HepG2 (cell line): ENCODE results near the gene ZNF530. TPM values are rescaled to one million over a fixed set of nuclear protein-coding genes. Genes with fewer than 3 reads are reported as not detected.
A peak's percentile ranks its signal among the peaks of the same experiment; 100 is the strongest.

ENCODE experiments used
- ATAC-seq: fragments of 200-7000 bp; cut with Tn5 transposase; 3 replicates; pipeline ENCODE4 v1.9.1; 2020; ENCODE audit warnings: mild to moderate bottlenecking, moderate library complexity
- BruUV-seq: library from RNA; stranded (reverse); fragments of 400-500 nt; replicated peaks from 2 replicates; lab custom pipeline; 2021; lab: Mats Ljungman, UMichigan
- CTCF ChIA-PET: fragments of 300-600 bp; formaldehyde crosslinking; extraction: SDS; loops from one replicate; lab custom pipeline; 2021; ENCODE audit warnings: low total read pairs, inconsistent platforms, low intra/inter-chr PET ratio; lab: Yijun Ruan, JAX
- POLR2A ChIA-PET: fragments of 350-600 bp; sonication (Branson Sonifier 250); formaldehyde crosslinking; loops from one replicate; lab custom pipeline; 2020; ENCODE audit warnings: antibody characterized with exemption, inconsistent platforms; lab: Yijun Ruan, JAX
- DNase-seq: peaks from one replicate; pipeline ENCODE4 v3.0.0-alpha.2; 2015; ENCODE audit warnings: low spot score
- FAIRE-seq: peaks from 3 replicates; lab custom pipeline; 2011; peaks lifted over from hg19 to GRCh38; lab: Jason Lieb, UNC
- H2AFZ ChIP-seq: one replicate; pipeline ENCODE4 v1.6.1; 2011; ENCODE audit warnings: low read length, inconsistent platforms
- H3K27ac ChIP-seq: fragments of 300-600 bp; 3 replicates; pipeline ENCODE4 v1.8.0; 2011; ENCODE audit warnings: mixed run types, mild to moderate bottlenecking, mixed read lengths, low read length, inconsistent platforms; ENCODE audit not compliant: insufficient read depth; ENCODE audit errors: extremely low read length
- H3K27me3 ChIP-seq, 2 experiments: fragments of 200-600 bp in 1 of 2; 2 replicates in 1 of 2; 3 replicates in 1 of 2; pipeline versions ENCODE4 v1.6.0 to v1.8.0; 2011; ENCODE audit warnings: low read length in 2 of 2, mild to moderate bottlenecking in 2 of 2, moderate library complexity in 2 of 2, inconsistent platforms in 1 of 2; ENCODE audit not compliant: insufficient read depth in 2 of 2, control insufficient read depth in 1 of 2
- H3K36me3 ChIP-seq, 2 experiments: fragments of 200-600 bp in 1 of 2; replicated peaks in 1 of 2; 2 replicates in 1 of 2; 3 replicates in 1 of 2; pipeline versions ENCODE4 v1.5.1 to v1.8.0; 2011; ENCODE audit warnings: low read length in 2 of 2, inconsistent platforms in 1 of 2; ENCODE audit not compliant: insufficient read depth in 2 of 2, control insufficient read depth in 1 of 2
- H3K4me1 ChIP-seq: 2 replicates; pipeline ENCODE4 v1.5.1; 2012; ENCODE audit warnings: low read length, inconsistent platforms; ENCODE audit not compliant: insufficient read depth
- H3K4me2 ChIP-seq: 2 replicates; pipeline ENCODE4 v1.6.0; 2011; ENCODE audit warnings: low read depth, low read length, inconsistent platforms
- H3K4me3 ChIP-seq, 3 experiments: fragments of 200-600 bp in 1 of 3; sonication (generic), shearing (Covaris generic) in 1 of 3; replicated peaks in 1 of 3; 2 replicates each; pipeline ENCODE4 v1.5.1; 2011 to 2016; ENCODE audit warnings: low read length in 3 of 3, inconsistent platforms in 2 of 3, low read depth in 2 of 3, mild to moderate bottlenecking in 2 of 3, control low read depth in 1 of 3, mixed read lengths in 1 of 3; ENCODE audit not compliant: insufficient read depth in 1 of 3
- H3K79me2 ChIP-seq: one replicate; pipeline ENCODE4 v1.6.1; 2011; ENCODE audit warnings: low read length, inconsistent platforms; ENCODE audit not compliant: insufficient read depth
- H3K9ac ChIP-seq: 2 replicates; pipeline ENCODE4 v1.6.0; 2011; ENCODE audit warnings: mild to moderate bottlenecking, low read depth, low read length, inconsistent platforms; ENCODE audit not compliant: insufficient read depth
- H3K9me3 ChIP-seq: 2 replicates; pipeline ENCODE4 v1.5.1; 2012; ENCODE audit warnings: mild to moderate bottlenecking, low read length
- H4K20me1 ChIP-seq: 2 replicates; pipeline ENCODE4 v1.6.0; 2011; ENCODE audit warnings: inconsistent platforms, mild to moderate bottlenecking, low read length, moderate library complexity; ENCODE audit not compliant: insufficient read depth
- FOXJ3 ChIP-seq: sonication (generic); formaldehyde crosslinking; IDR thresholded peaks from 2 replicates; pipeline ENCODE4 v1.4.0; 2020; ENCODE audit warnings: missing genetic modification reagents, mild to moderate bottlenecking, borderline replicate concordance
- HNRNPUL1 ChIP-seq: fragments of 200-400 bp; formaldehyde crosslinking; IDR thresholded peaks from 2 replicates; pipeline ENCODE4 v1.6.1; 2017; ENCODE audit warnings: low read depth, mild to moderate bottlenecking, low read length, moderate library complexity
- HOXA5 ChIP-seq: sonication (generic); formaldehyde crosslinking; IDR thresholded peaks from 2 replicates; pipeline ENCODE4 v1.4.0; 2020; ENCODE audit warnings: missing genetic modification reagents
- MED13 ChIP-seq: sonication (generic); formaldehyde crosslinking; IDR thresholded peaks from 2 replicates; pipeline ENCODE4 v1.5.0; 2020; ENCODE audit warnings: missing genetic modification reagents
- PAWR ChIP-seq: sonication (generic); formaldehyde crosslinking; IDR thresholded peaks from 2 replicates; pipeline ENCODE4 v1.4.0; 2020; ENCODE audit warnings: missing genetic modification reagents, mild to moderate bottlenecking, borderline replicate concordance
- POLR2A ChIP-seq, 2 experiments: IDR thresholded peaks; 2 replicates each; pipeline ENCODE4 v1.6.1; 2011; ENCODE audit warnings: low read depth in 2 of 2, low read length in 2 of 2, mild to moderate bottlenecking in 1 of 2, moderate library complexity in 1 of 2; ENCODE audit not compliant: insufficient read depth in 1 of 2
- RAD21 ChIP-seq: fragments of 450-650 bp; formaldehyde crosslinking; IDR thresholded peaks from 2 replicates; pipeline ENCODE4 v1.5.0; 2020; ENCODE audit warnings: mild to moderate bottlenecking
- SMAD9 ChIP-seq: sonication (generic); formaldehyde crosslinking; IDR thresholded peaks from 2 replicates; pipeline ENCODE4 v1.5.1; 2020; ENCODE audit warnings: mild to moderate bottlenecking, missing genetic modification reagents
- ZBTB7B ChIP-seq: sonication (generic); formaldehyde crosslinking; IDR thresholded peaks from 2 replicates; pipeline ENCODE4 v1.4.0; 2020; ENCODE audit warnings: missing genetic modification reagents
- ZNF230 ChIP-seq: sonication (generic); formaldehyde crosslinking; IDR thresholded peaks from 2 replicates; pipeline ENCODE4 v1.4.0; 2020; ENCODE audit warnings: mild to moderate bottlenecking, missing genetic modification reagents
- ZNF274 ChIP-seq: sonication (generic); formaldehyde crosslinking; IDR thresholded peaks from 2 replicates; pipeline ENCODE4 v1.5.1; 2020; ENCODE audit warnings: mild to moderate bottlenecking, missing genetic modification reagents
- ZNF280D ChIP-seq: sonication (generic); formaldehyde crosslinking; IDR thresholded peaks from 2 replicates; pipeline ENCODE4 v1.5.1; 2020; ENCODE audit warnings: mild to moderate bottlenecking, missing genetic modification reagents
- ZNF543 ChIP-seq: sonication (generic); formaldehyde crosslinking; IDR thresholded peaks from 2 replicates; pipeline ENCODE4 v1.4.0; 2020; ENCODE audit warnings: mild to moderate bottlenecking, missing genetic modification reagents
- ZNF7 ChIP-seq: IDR thresholded peaks from 2 replicates; pipeline ENCODE4 v1.6.1; 2016; ENCODE audit warnings: missing biosample characterization, missing genetic modification reagents
- ZNF792 ChIP-seq: IDR thresholded peaks from 2 replicates; pipeline ENCODE4 v1.6.1; 2016
- ZSCAN29 ChIP-seq: sonication (generic); formaldehyde crosslinking; conservative IDR thresholded peaks from 2 replicates; pipeline ENCODE4 v1.4.0; 2020; ENCODE audit warnings: mild to moderate bottlenecking, missing genetic modification reagents
- WGBS: methylation state at CpG from one replicate; pipeline ENCODE4 v1.1.6; 2017; ENCODE audit warnings: low lambda C conversion rate; 5-methylcytosine and 5-hydroxymethylcytosine counted together
- in situ Hi-C: cut with HindIII; loops from 2 replicates; pipeline ENCODE4 v1.10.0; 2017; ENCODE audit warnings: low pct_unique_long_range_greater_than_20kb; ENCODE audit not compliant: extremely low pct_ligation_motif_present
- intact Hi-C: fragments of 100-400 bp; cut with micrococcal nuclease; formaldehyde crosslinking; loops from one replicate; pipeline ENCODE4 v1.10.0; 2022; ENCODE audit not compliant: unreplicated experiment
- polyA plus RNA-seq, 8 experiments: library from polyadenylated mRNA; depleted of rRNA in 3 of 8; stranded (reverse) in 7 of 8; unstranded in 1 of 8; fragments of >200 nt; fragmentation: Illumina TruSeq in 4 of 8; extraction: Trizol in 4 of 8; gene quantifications; 2 replicates each; pipeline versions ENCODE4 v1.2.1 to v1.2.3, GENCODE V29; 2011 to 2016; ENCODE audit warnings: low read depth in 4 of 8, missing spikeins in 1 of 8, mixed read lengths in 1 of 8; ENCODE audit not compliant: insufficient read depth in 1 of 8
- total RNA-seq, 5 experiments: library from RNA; depleted of rRNA; stranded (reverse); fragments of >200 nt; fragmentation: Illumina TruSeq; extraction: Trizol; gene quantifications; 2 replicates each; pipeline ENCODE4 v1.2.3, GENCODE V29; 2016; ENCODE audit warnings: low read depth in 1 of 5
- TF ChIP-seq, protein P1 (sequence below): sonication (generic); formaldehyde crosslinking; IDR thresholded peaks from 2 replicates; pipeline ENCODE4 v1.4.0; 2020; ENCODE audit warnings: missing genetic modification reagents, borderline replicate concordance
- TF ChIP-seq, protein P2 (sequence below): sonication (generic); formaldehyde crosslinking; IDR thresholded peaks from 2 replicates; pipeline ENCODE4 v1.8.1; 2023; ENCODE audit warnings: mild to moderate bottlenecking, moderate library complexity, missing genetic modification reagents
- TF ChIP-seq, protein P3 (sequence below): IDR thresholded peaks from 2 replicates; pipeline ENCODE4 v1.6.1; 2016; ENCODE audit warnings: missing compliant biosample characterization, missing genetic modification reagents, borderline replicate concordance
- TF ChIP-seq, protein P4 (sequence below): IDR thresholded peaks from 2 replicates; pipeline ENCODE4 v1.6.1; 2016; ENCODE audit warnings: missing genetic modification reagents, missing compliant biosample characterization

Gene ZNF530
- total and polyA plus RNA-seq, 2 of the 13 experiments (the other 11 are each of a cell fraction or from before 2014, with no cell fraction given): 1.1 to 7.8 TPM

- no peak for FAIRE-seq
- peak; percentile 12 for DNase-seq
- Histone ChIP-seq H3K27me3 (no peaks in the 10 kb centered on the region; a peak in 1 of 5 replicates), H3K9me3 (peaks cover 37% of the 10 kb centered on the region), H4K20me1 (no peaks in the 10 kb centered on the region), H3K4me3 (peak overlapping the region; percentile 88 to 99 (median 94)), H3K4me1 (peaks cover 29% of the 10 kb centered on the region), H3K9ac (peak overlapping the region; percentile 85), H2AFZ (no peak overlapping the region), H3K4me2 (peak overlapping the region; percentile 91), H3K79me2 (peaks cover 23% of the 10 kb centered on the region), H3K36me3 (peaks cover 7 to 22% of the 10 kb centered on the region in 2 experiments; a peak in 4 of 5 replicates), H3K27ac (peak overlapping the region; percentile 54)
- no TSS peak for BruUV-seq
- 5% methylated on average over 9 of the region's 22 CpGs for WGBS
- ATAC-seq: peak; percentile 76
- ChIA-PET CTCF (no interaction called here), POLR2A (no interaction called here)
- in situ Hi-C loops: no loop called here
- intact Hi-C loops: no loop called here
- TF ChIP-seq, protein P1, sequence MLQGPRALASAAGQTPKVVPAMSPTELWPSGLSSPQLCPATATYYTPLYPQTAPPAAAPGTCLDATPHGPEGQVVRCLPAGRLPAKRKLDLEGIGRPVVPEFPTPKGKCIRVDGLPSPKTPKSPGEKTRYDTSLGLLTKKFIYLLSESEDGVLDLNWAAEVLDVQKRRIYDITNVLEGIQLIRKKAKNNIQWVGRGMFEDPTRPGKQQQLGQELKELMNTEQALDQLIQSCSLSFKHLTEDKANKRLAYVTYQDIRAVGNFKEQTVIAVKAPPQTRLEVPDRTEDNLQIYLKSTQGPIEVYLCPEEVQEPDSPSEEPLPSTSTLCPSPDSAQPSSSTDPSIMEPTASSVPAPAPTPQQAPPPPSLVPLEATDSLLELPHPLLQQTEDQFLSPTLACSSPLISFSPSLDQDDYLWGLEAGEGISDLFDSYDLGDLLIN: no peak
- TF ChIP-seq MED13 (CRISPR knock-in tag): no peak
- no peak for TF ChIP-seq RAD21
- TF ChIP-seq, protein P2, sequence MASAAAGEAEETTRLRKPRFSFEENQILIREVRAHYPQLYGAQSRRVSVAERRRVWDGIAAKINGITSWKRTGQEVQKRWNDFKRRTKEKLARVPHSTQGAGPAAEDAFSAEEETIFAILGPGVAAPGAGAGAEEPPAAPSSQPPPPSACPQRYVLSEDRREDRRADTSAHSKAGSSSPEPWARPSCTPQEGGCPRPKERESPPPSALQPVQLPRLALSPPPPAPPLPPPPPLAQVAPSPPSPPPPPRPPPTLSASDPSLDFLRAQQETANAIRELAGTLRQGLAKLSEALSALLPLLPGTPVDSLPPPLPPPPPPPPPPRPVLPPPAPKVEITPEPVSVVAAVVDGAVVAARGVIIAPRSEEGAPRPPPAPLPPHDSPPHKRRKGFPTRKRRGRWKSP (CRISPR knock-in tag): peak; percentile 54; the same call in 1 of the 2 replicates
- peak; percentile 29; the same call in 1 of the 2 replicates for TF ChIP-seq HOXA5 (CRISPR knock-in tag)
- no peak for TF ChIP-seq SMAD9 (CRISPR knock-in tag)
- peak; percentile 7; the same call in 1 of the 2 replicates for TF ChIP-seq ZNF280D (CRISPR knock-in tag)
- TF ChIP-seq, protein P3, sequence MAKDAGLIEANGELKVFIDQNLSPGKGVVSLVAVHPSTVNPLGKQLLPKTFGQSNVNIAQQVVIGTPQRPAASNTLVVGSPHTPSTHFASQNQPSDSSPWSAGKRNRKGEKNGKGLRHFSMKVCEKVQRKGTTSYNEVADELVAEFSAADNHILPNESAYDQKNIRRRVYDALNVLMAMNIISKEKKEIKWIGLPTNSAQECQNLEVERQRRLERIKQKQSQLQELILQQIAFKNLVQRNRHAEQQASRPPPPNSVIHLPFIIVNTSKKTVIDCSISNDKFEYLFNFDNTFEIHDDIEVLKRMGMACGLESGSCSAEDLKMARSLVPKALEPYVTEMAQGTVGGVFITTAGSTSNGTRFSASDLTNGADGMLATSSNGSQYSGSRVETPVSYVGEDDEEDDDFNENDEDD (CRISPR knock-in tag): 0 out of 2 replicates have a peak, but pooled peaks have one; percentile 27
- TF ChIP-seq HNRNPUL1: no peak
- TF ChIP-seq FOXJ3 (CRISPR knock-in tag): no peak
- peak; percentile 81; the same call in 1 of the 2 replicates for TF ChIP-seq ZNF543 (CRISPR knock-in tag)
- TF ChIP-seq ZNF792 (CRISPR knock-in tag): no peak
- no peak for TF ChIP-seq ZNF274 (CRISPR knock-in tag)
- TF ChIP-seq PAWR (CRISPR knock-in tag): no peak
- TF ChIP-seq ZNF7 (CRISPR knock-in tag): no peak
- TF ChIP-seq, protein P4, sequence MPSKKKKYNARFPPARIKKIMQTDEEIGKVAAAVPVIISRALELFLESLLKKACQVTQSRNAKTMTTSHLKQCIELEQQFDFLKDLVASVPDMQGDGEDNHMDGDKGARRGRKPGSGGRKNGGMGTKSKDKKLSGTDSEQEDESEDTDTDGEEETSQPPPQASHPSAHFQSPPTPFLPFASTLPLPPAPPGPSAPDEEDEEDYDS (CRISPR knock-in tag): no peak
- 0 out of 2 replicates have a peak, but pooled peaks have one; percentile 23 for TF ChIP-seq ZSCAN29 (CRISPR knock-in tag)
- 0 out of 2 replicates have a peak, but pooled peaks have one; percentile 17 for TF ChIP-seq ZBTB7B (CRISPR knock-in tag)
- TF ChIP-seq ZNF230 (CRISPR knock-in tag): 0 out of 2 replicates have a peak, but pooled peaks have one; percentile 25
- 0 out of 4 replicates have a peak, but pooled peaks of 1 of the 2 experiments have one; percentile 32 for TF ChIP-seq POLR2A (IDR thresholded peaks at IDR 0.05; ENCODE audit: insufficient read depth in 1 of 2, low read depth in 2 of 2, low read length in 2 of 2)
These were observed 40.7 kb upstream of the ZNF530 start for GRCh38 chr19:57559008-57559403.
